HepG2 (cell line): ENCODE results near the gene METTL14. TPM values are rescaled to one million over a fixed set of nuclear protein-coding genes. Genes with fewer than 3 reads are reported as not detected.

Source experiments
- ATAC-seq: fragments of 200-7000 bp; cut with Tn5 transposase; 3 replicates; pipeline ENCODE4 v1.9.1; 2020; ENCODE audit warnings: mild to moderate bottlenecking, moderate library complexity
- BruUV-seq: library from RNA; stranded (reverse); fragments of 400-500 nt; replicated peaks from 2 replicates; lab custom pipeline; 2021; lab: Mats Ljungman, UMichigan
- CTCF ChIA-PET: fragments of 300-600 bp; formaldehyde crosslinking; extraction: SDS; loops from one replicate; lab custom pipeline; 2021; ENCODE audit warnings: low total read pairs, inconsistent platforms, low intra/inter-chr PET ratio; lab: Yijun Ruan, JAX
- POLR2A ChIA-PET: fragments of 350-600 bp; sonication (Branson Sonifier 250); formaldehyde crosslinking; loops from one replicate; lab custom pipeline; 2020; ENCODE audit warnings: antibody characterized with exemption, inconsistent platforms; lab: Yijun Ruan, JAX
- DNase-seq: peaks from one replicate; pipeline ENCODE4 v3.0.0-alpha.2; 2015; ENCODE audit warnings: low spot score
- FAIRE-seq: peaks from 3 replicates; lab custom pipeline; 2011; peaks lifted over from hg19 to GRCh38; lab: Jason Lieb, UNC
- H2AFZ ChIP-seq: one replicate; pipeline ENCODE4 v1.6.1; 2011; ENCODE audit warnings: low read length, inconsistent platforms
- H3K27ac ChIP-seq: fragments of 300-600 bp; 3 replicates; pipeline ENCODE4 v1.8.0; 2011; ENCODE audit warnings: mixed run types, mild to moderate bottlenecking, mixed read lengths, low read length, inconsistent platforms; ENCODE audit not compliant: insufficient read depth; ENCODE audit errors: extremely low read length
- H3K27me3 ChIP-seq, 2 experiments: fragments of 200-600 bp in 1 of 2; 2 replicates in 1 of 2; 3 replicates in 1 of 2; pipeline versions ENCODE4 v1.6.0 to v1.8.0; 2011; ENCODE audit warnings: low read length in 2 of 2, mild to moderate bottlenecking in 2 of 2, moderate library complexity in 2 of 2, inconsistent platforms in 1 of 2; ENCODE audit not compliant: insufficient read depth in 2 of 2, control insufficient read depth in 1 of 2
- H3K36me3 ChIP-seq, 2 experiments: fragments of 200-600 bp in 1 of 2; replicated peaks in 1 of 2; 2 replicates in 1 of 2; 3 replicates in 1 of 2; pipeline versions ENCODE4 v1.5.1 to v1.8.0; 2011; ENCODE audit warnings: low read length in 2 of 2, inconsistent platforms in 1 of 2; ENCODE audit not compliant: insufficient read depth in 2 of 2, control insufficient read depth in 1 of 2
- H3K4me1 ChIP-seq: 2 replicates; pipeline ENCODE4 v1.5.1; 2012; ENCODE audit warnings: low read length, inconsistent platforms; ENCODE audit not compliant: insufficient read depth
- H3K4me2 ChIP-seq: 2 replicates; pipeline ENCODE4 v1.6.0; 2011; ENCODE audit warnings: low read depth, low read length, inconsistent platforms
- H3K4me3 ChIP-seq, 3 experiments: fragments of 200-600 bp in 1 of 3; sonication (generic), shearing (Covaris generic) in 1 of 3; replicated peaks in 1 of 3; 2 replicates each; pipeline ENCODE4 v1.5.1; 2011 to 2016; ENCODE audit warnings: low read length in 3 of 3, inconsistent platforms in 2 of 3, low read depth in 2 of 3, mild to moderate bottlenecking in 2 of 3, control low read depth in 1 of 3, mixed read lengths in 1 of 3; ENCODE audit not compliant: insufficient read depth in 1 of 3
- H3K79me2 ChIP-seq: one replicate; pipeline ENCODE4 v1.6.1; 2011; ENCODE audit warnings: low read length, inconsistent platforms; ENCODE audit not compliant: insufficient read depth
- H3K9ac ChIP-seq: 2 replicates; pipeline ENCODE4 v1.6.0; 2011; ENCODE audit warnings: mild to moderate bottlenecking, low read depth, low read length, inconsistent platforms; ENCODE audit not compliant: insufficient read depth
- H3K9me3 ChIP-seq: 2 replicates; pipeline ENCODE4 v1.5.1; 2012; ENCODE audit warnings: mild to moderate bottlenecking, low read length
- H4K20me1 ChIP-seq: 2 replicates; pipeline ENCODE4 v1.6.0; 2011; ENCODE audit warnings: inconsistent platforms, mild to moderate bottlenecking, low read length, moderate library complexity; ENCODE audit not compliant: insufficient read depth
- NFIB ChIP-seq: sonication (generic); formaldehyde crosslinking; IDR thresholded peaks from 2 replicates; pipeline ENCODE4 v1.9.0; 2021; ENCODE audit warnings: missing genetic modification reagents, mild to moderate bottlenecking, borderline replicate concordance
- PITX1 ChIP-seq: sonication (generic); formaldehyde crosslinking; IDR thresholded peaks from 2 replicates; pipeline ENCODE4 v1.5.1; 2020; ENCODE audit warnings: mild to moderate bottlenecking, missing genetic modification reagents
- PLRG1 ChIP-seq: fragments of 450-650 bp; conservative IDR thresholded peaks from 2 replicates; pipeline ENCODE4 v1.6.1; 2016
- ZNF138 ChIP-seq: sonication (generic); formaldehyde crosslinking; IDR thresholded peaks from 2 replicates; pipeline ENCODE4 v1.5.0; 2020; ENCODE audit warnings: mild to moderate bottlenecking, low read depth, missing genetic modification reagents
- ZNF572 ChIP-seq: sonication (generic); formaldehyde crosslinking; IDR thresholded peaks from 2 replicates; pipeline ENCODE4 v1.5.1; 2020; ENCODE audit warnings: mild to moderate bottlenecking, missing genetic modification reagents
- WGBS: methylation state at CpG from one replicate; pipeline ENCODE4 v1.1.6; 2017; ENCODE audit warnings: low lambda C conversion rate; 5-methylcytosine and 5-hydroxymethylcytosine counted together
- in situ Hi-C: cut with HindIII; loops from 2 replicates; pipeline ENCODE4 v1.10.0; 2017; ENCODE audit warnings: low pct_unique_long_range_greater_than_20kb; ENCODE audit not compliant: extremely low pct_ligation_motif_present
- intact Hi-C: fragments of 100-400 bp; cut with micrococcal nuclease; formaldehyde crosslinking; loops from one replicate; pipeline ENCODE4 v1.10.0; 2022; ENCODE audit not compliant: unreplicated experiment
- polyA plus RNA-seq, 8 experiments: library from polyadenylated mRNA; depleted of rRNA in 3 of 8; stranded (reverse) in 7 of 8; unstranded in 1 of 8; fragments of >200 nt; fragmentation: Illumina TruSeq in 4 of 8; extraction: Trizol in 4 of 8; gene quantifications; 2 replicates each; pipeline versions ENCODE4 v1.2.1 to v1.2.3, GENCODE V29; 2011 to 2016; ENCODE audit warnings: low read depth in 4 of 8, missing spikeins in 1 of 8, mixed read lengths in 1 of 8; ENCODE audit not compliant: insufficient read depth in 1 of 8
- total RNA-seq, 5 experiments: library from RNA; depleted of rRNA; stranded (reverse); fragments of >200 nt; fragmentation: Illumina TruSeq; extraction: Trizol; gene quantifications; 2 replicates each; pipeline ENCODE4 v1.2.3, GENCODE V29; 2016; ENCODE audit warnings: low read depth in 1 of 5
- TF ChIP-seq, protein P1 (sequence below): sonication (generic); formaldehyde crosslinking; conservative IDR thresholded peaks from 2 replicates; pipeline ENCODE4 v1.8.0; 2022; ENCODE audit warnings: mild to moderate bottlenecking, moderate library complexity, missing genetic modification reagents
- TF ChIP-seq, protein P2 (sequence below): sonication (generic); formaldehyde crosslinking; IDR thresholded peaks from 2 replicates; pipeline ENCODE4 v1.5.0; 2020; ENCODE audit warnings: mild to moderate bottlenecking, missing genetic modification reagents, moderate library complexity

The METTL14 gene
- total and polyA plus RNA-seq, 2 of the 13 experiments (the other 11 are each of a cell fraction or from before 2014, with no cell fraction given): 11.6 to 44.9 TPM

DNA sequence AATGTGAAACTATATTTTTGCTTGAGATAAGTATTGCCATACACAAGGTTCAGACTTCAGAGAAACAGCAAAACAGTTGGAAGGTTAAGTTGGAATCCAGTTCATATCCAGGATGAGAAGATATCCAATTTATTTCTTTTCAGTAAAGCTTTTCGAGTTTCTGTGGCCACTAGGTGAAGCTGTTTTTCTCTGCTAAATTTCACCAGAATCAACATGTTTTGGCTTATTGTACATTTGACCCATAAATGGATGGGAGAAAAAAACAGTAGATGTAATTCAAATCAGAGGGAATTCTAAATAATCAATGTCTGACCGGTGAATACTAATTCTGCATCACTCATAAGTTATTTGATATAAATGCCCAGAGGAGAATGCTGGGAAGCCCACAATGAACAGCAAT is 9.1 kb upstream of the METTL14 start:
- TF ChIP-seq, protein P1, sequence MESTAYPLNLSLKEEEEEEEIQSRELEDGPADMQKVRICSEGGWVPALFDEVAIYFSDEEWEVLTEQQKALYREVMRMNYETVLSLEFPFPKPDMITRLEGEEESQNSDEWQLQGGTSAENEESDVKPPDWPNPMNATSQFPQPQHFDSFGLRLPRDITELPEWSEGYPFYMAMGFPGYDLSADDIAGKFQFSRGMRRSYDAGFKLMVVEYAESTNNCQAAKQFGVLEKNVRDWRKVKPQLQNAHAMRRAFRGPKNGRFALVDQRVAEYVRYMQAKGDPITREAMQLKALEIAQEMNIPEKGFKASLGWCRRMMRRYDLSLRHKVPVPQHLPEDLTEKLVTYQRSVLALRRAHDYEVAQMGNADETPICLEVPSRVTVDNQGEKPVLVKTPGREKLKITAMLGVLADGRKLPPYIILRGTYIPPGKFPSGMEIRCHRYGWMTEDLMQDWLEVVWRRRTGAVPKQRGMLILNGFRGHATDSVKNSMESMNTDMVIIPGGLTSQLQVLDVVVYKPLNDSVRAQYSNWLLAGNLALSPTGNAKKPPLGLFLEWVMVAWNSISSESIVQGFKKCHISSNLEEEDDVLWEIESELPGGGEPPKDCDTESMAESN (CRISPR knock-in tag): no peak
- TF ChIP-seq, protein P2, sequence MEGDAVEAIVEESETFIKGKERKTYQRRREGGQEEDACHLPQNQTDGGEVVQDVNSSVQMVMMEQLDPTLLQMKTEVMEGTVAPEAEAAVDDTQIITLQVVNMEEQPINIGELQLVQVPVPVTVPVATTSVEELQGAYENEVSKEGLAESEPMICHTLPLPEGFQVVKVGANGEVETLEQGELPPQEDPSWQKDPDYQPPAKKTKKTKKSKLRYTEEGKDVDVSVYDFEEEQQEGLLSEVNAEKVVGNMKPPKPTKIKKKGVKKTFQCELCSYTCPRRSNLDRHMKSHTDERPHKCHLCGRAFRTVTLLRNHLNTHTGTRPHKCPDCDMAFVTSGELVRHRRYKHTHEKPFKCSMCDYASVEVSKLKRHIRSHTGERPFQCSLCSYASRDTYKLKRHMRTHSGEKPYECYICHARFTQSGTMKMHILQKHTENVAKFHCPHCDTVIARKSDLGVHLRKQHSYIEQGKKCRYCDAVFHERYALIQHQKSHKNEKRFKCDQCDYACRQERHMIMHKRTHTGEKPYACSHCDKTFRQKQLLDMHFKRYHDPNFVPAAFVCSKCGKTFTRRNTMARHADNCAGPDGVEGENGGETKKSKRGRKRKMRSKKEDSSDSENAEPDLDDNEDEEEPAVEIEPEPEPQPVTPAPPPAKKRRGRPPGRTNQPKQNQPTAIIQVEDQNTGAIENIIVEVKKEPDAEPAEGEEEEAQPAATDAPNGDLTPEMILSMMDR (CRISPR knock-in tag): peak; percentile 20; the same call in 1 of the 2 replicates
- FAIRE-seq: no peak
- no TSS peak for BruUV-seq
- DNase-seq: no peak
- intact Hi-C loops: no loop called here
- ChIA-PET CTCF (no interaction called here), POLR2A (no interaction called here)
- Histone ChIP-seq H3K36me3 (no peaks in the 10 kb centered on the region), H3K79me2 (no peaks in the 10 kb centered on the region), H2AFZ (no peak overlapping the region), H3K4me2 (no peak overlapping the region), H4K20me1 (no peaks in the 10 kb centered on the region), H3K27me3 (no peaks in the 10 kb centered on the region), H3K27ac (no peak overlapping the region), H3K4me1 (no peaks in the 10 kb centered on the region), H3K4me3 (no peak overlapping the region), H3K9me3 (no peaks in the 10 kb centered on the region), H3K9ac (no peak overlapping the region)
- ATAC-seq: no peak
- in situ Hi-C loops: no loop called here
- 58% methylated on average over 2 of the region's 2 CpGs for WGBS

DNA sequence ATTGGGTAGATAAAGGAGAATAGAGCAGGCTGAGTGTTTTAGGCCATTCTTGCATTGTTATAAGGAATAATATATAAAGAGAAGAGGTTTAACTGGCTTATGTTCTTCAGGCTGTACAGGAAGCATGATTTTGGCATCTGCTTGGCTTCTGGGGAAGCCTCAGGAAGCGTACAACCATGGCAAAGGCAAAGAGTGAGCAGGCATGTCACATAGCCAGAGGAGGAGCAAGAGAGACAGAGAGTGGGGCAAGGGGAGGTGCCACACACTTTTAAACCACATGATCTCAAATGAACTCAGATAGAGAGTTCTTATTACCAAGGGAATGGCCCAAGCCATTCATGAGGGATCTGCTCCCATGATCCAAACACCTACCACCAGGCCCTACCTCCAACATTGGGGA is 4.4 kb upstream of the METTL14 start:
- H4K20me1 ChIP-seq: 0 out of 2 replicates have a peak, but pooled peaks cover 3% of the 10 kb centered on the region
- in situ Hi-C loops: no loop called here
- CTCF ChIA-PET: no interaction called here
- peaks cover 5% of the 10 kb centered on the region for H3K79me2 ChIP-seq
- no peak overlapping the region for H3K27ac ChIP-seq
- DNase-seq: no peak
- peaks cover 23% of the 10 kb centered on the region for H3K4me1 ChIP-seq
- 65% methylated on average over 1 of the region's 1 CpG for WGBS
- FAIRE-seq: no peak
- H3K36me3 ChIP-seq: no peaks in the 10 kb centered on the region
- BruUV-seq: no TSS peak
- no peak overlapping the region for H2AFZ ChIP-seq
- POLR2A ChIA-PET: no interaction called here
- intact Hi-C loops: no loop called here
- H3K9ac ChIP-seq: no peak overlapping the region
- H3K9me3 ChIP-seq: no peaks in the 10 kb centered on the region
- H3K27me3 ChIP-seq: no peaks in the 10 kb centered on the region; a peak in 1 of 5 replicates
- no peak overlapping the region for H3K4me3 ChIP-seq
- no peak overlapping the region for H3K4me2 ChIP-seq
- ATAC-seq: no peak
- no peak for TF ChIP-seq ZNF572
- TF ChIP-seq PITX1 (CRISPR knock-in tag): no peak
- no peak for TF ChIP-seq ZNF138
- no peak for TF ChIP-seq NFIB
- no peak for TF ChIP-seq PLRG1
